HEK293T (cell line): Measurements from ENCODE around the gene SLC6A11.

Source experiments
- CTCF ChIA-PET: fragments of 350-600 bp; formaldehyde crosslinking; extraction: SDS; loops from one replicate; lab custom pipeline; 2021; ENCODE audit warnings: antibody characterized with exemption, inconsistent platforms; lab: Yijun Ruan, JAX
- POLR2A ChIA-PET: fragments of 350-600 bp; formaldehyde crosslinking; extraction: SDS; loops from one replicate; lab custom pipeline; 2020; ENCODE audit warnings: antibody characterized with exemption, inconsistent platforms; lab: Yijun Ruan, JAX
- DNase-seq: peaks from one replicate; pipeline ENCODE4 v3.0.0; 2012; ENCODE audit warnings: mixed read lengths; ENCODE audit errors: extremely low spot score
- ARNT ChIP-seq: fragments of 450-650 bp; IDR thresholded peaks from 2 replicates; pipeline ENCODE4 v1.6.1; 2017; ENCODE audit warnings: mild to moderate bottlenecking
- BHLHE40 ChIP-seq: fragments of 450-650 bp; IDR thresholded peaks from 2 replicates; pipeline ENCODE4 v1.6.1; 2016; ENCODE audit warnings: mild to moderate bottlenecking, moderate library complexity, borderline replicate concordance
- CTBP1 ChIP-seq: fragments of 450-650 bp; IDR thresholded peaks from 2 replicates; pipeline ENCODE4 v1.6.1; 2016; ENCODE audit warnings: borderline replicate concordance
- ELF4 ChIP-seq: fragments of 450-650 bp; IDR thresholded peaks from 2 replicates; pipeline ENCODE4 v1.6.1; 2017; ENCODE audit warnings: antibody characterized with exemption
- FOXA1 ChIP-seq: fragments of 450-650 bp; IDR thresholded peaks from 2 replicates; pipeline ENCODE4 v1.6.1; 2016; ENCODE audit warnings: mild to moderate bottlenecking
- FOXK2 ChIP-seq: fragments of 450-650 bp; IDR thresholded peaks from 2 replicates; pipeline ENCODE4 v1.6.1; 2016; ENCODE audit warnings: mild to moderate bottlenecking
- FOXM1 ChIP-seq: fragments of 450-650 bp; IDR thresholded peaks from 2 replicates; pipeline ENCODE4 v1.6.1; 2017; ENCODE audit warnings: mild to moderate bottlenecking, borderline replicate concordance
- HDGF ChIP-seq: fragments of 450-650 bp; IDR thresholded peaks from 2 replicates; pipeline ENCODE4 v1.6.1; 2017; ENCODE audit warnings: antibody characterized with exemption, borderline replicate concordance
- L3MBTL2 ChIP-seq: fragments of 450-650 bp; conservative IDR thresholded peaks from 2 replicates; pipeline ENCODE4 v1.6.1; 2016; ENCODE audit warnings: mild to moderate bottlenecking
- LEF1 ChIP-seq: fragments of 450-650 bp; IDR thresholded peaks from 2 replicates; pipeline ENCODE4 v1.6.1; 2017; ENCODE audit warnings: mild to moderate bottlenecking, borderline replicate concordance
- NFRKB ChIP-seq: fragments of 450-650 bp; IDR thresholded peaks from 2 replicates; pipeline ENCODE4 v1.6.1; 2016; ENCODE audit warnings: mild to moderate bottlenecking, moderate library complexity
- SP1 ChIP-seq: fragments of 450-650 bp; IDR thresholded peaks from 2 replicates; pipeline ENCODE4 v1.6.1; 2017
- SUZ12 ChIP-seq: fragments of 450-650 bp; IDR thresholded peaks from 2 replicates; pipeline ENCODE4 v1.6.1; 2016; ENCODE audit warnings: mild to moderate bottlenecking
- TARDBP ChIP-seq: fragments of 450-650 bp; IDR thresholded peaks from 2 replicates; pipeline ENCODE4 v1.6.1; 2016
- ZNF384 ChIP-seq: fragments of 450-650 bp; IDR thresholded peaks from 2 replicates; pipeline ENCODE4 v1.6.1; 2016
- TF ChIP-seq, protein P1 (sequence below): fragments of 450-650 bp; IDR thresholded peaks from 2 replicates; pipeline ENCODE4 v1.6.1; 2016

The SLC6A11 gene

DNA sequence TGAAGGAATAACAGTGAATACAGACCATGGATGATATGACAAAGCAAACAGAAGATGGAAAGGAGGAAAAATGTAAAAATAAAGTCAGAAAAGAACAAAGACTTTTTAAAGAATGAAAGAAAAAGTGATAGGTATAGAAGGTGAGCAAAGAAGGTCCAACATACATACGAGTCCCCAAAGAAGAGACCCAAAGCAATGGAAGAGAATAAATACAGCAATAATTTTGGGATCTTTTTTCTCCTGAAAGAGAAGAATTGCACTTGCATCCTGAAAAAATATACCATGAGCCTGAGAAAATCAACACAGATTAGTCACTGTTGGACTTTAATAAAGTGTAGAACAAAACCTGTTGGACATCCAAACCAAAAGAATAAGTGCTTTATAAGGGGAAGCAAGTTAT lies 91.2 kb downstream of the SLC6A11 start:
- CTCF ChIA-PET = no interaction called here
- no peak for DNase-seq
- TF ChIP-seq ZNF384 (no peak), LEF1 (no peak)
- POLR2A ChIA-PET = no interaction called here

DNA sequence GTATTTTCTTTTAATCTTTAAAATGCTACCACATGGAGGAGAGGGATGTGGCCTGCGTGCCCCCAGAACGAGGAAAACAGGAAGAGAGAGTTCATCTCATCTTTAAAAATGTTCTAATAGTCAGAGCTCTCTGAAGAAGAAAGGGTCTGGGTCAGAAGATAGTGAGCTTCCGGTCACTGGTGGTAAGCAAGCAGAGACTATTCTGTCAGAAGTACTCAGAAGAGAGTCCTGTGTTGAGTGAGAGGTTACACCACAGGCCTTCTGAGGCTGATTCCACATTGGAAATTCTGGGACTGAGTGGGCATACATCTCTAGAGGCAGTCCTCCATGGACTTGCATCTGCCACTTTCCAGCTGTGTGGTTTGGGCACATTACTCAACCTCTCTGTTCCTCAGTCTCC lies 94.3 kb downstream of the SLC6A11 start:
- DNase-seq = no peak
- TF ChIP-seq ELF4 (no peak), FOXM1 (no peak), HDGF (no peak), FOXK2 (no peak), BHLHE40 (no peak), L3MBTL2 (no peak), FOXA1 (no peak)
- ChIA-PET POLR2A (no interaction called here), CTCF (interaction anchor here (0.9 kb wide), 1 partner anchor 150 kb away, joined by 3 read pairs; no protein-coding TSS in a partner anchor)

DNA sequence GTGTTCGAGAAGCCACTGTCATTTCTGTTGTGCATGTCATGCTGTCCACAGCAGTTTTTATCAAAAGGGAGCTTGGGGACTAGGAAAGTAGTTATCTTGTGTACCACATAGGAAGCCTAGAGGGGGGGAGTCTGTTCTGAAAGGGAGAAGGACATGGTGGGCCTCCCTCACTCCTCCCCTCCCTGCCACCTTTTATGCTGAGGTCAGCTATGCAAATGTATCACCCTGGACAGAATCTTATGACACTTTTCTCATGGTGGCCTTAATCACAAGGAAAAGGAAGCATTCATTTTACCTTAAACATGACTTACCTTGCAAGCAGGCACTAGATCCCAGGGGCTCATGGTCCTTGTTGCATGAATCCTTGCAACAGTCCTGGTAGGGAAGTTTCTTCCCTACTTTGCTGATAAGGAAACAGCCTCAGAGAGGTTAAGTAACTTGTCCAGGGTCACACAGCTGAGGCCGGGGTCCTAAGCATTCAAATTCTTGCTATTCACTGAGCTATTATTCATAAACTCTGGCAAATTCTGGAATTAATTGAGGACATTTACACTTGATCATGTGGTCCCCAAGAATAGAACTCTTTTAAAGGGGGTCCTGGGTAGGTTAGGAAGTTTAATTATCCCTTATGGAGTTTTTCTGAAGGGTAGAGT lies 95.4 kb downstream of the SLC6A11 start:
- ChIA-PET POLR2A (no interaction called here), CTCF (interaction anchor here (0.6 to 0.9 kb wide), 2 partner anchors 33 to 149 kb away, joined by 3 read pairs; no protein-coding TSS in a partner anchor)
- no peak for DNase-seq
- TF ChIP-seq ARNT (no peak), LEF1 (no peak), BHLHE40 (no peak), ELF4 (no peak), FOXK2 (no peak), ZNF384 (no peak), FOXA1 (no peak), SP1 (no peak), FOXM1 (no peak), TARDBP (no peak)

DNA sequence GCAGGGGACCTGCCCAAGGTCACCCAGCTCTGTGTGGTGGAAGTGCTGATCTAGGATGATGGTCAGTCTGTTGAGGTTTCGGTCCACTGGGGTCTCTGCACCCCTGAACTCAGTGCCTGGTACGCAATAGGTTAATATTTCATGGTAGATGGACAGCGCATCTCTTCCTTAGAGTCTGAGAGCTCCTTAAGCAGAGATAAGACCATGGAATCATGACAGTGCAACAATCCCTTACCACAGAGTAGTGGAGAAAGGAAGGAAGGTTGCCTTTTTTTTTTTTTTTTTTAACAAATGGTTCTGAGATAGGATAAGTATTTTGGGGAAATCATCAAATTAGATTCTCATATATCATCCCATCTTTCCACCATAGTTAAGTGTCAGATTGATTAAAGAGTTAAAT lies 96.8 kb downstream of the SLC6A11 start:
- ChIA-PET CTCF (no interaction called here), POLR2A (no interaction called here)
- no peak for DNase-seq
- no peak for TF ChIP-seq CTBP1

DNA sequence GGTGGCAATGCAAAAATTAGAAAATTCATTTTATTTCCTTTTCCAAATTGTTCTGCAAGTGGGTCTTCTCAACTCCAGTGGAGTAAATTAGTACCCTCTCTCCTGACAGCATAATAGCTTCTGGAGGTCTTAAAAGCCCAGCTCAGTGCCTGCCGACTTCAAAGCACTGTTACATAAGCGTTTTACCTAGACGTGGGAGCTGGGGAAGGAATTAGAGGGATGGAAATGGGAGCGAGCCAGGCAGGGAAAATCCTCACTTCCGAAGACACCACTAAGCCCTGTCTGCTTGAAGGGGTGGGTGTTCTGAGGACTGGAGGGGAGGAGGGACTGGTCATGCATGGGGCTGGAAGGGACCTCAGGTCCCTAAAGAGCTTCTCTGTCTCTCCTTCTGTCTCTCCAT lies 99.3 kb downstream of the SLC6A11 start:
- DNase-seq = no peak
- TF ChIP-seq FOXM1 = no peak
- TF ChIP-seq BHLHE40 = no peak
- TF ChIP-seq FOXA1 = no peak
- no peak for TF ChIP-seq NFRKB
- no peak for TF ChIP-seq SUZ12
- no peak for TF ChIP-seq ARNT
- TF ChIP-seq ELF4 = no peak
- no peak for TF ChIP-seq LEF1
- no peak for TF ChIP-seq TARDBP
- TF ChIP-seq ZNF384 = no peak
- TF ChIP-seq HDGF = no peak
- no peak for TF ChIP-seq FOXK2
- TF ChIP-seq L3MBTL2 = no peak
- TF ChIP-seq, protein P1, sequence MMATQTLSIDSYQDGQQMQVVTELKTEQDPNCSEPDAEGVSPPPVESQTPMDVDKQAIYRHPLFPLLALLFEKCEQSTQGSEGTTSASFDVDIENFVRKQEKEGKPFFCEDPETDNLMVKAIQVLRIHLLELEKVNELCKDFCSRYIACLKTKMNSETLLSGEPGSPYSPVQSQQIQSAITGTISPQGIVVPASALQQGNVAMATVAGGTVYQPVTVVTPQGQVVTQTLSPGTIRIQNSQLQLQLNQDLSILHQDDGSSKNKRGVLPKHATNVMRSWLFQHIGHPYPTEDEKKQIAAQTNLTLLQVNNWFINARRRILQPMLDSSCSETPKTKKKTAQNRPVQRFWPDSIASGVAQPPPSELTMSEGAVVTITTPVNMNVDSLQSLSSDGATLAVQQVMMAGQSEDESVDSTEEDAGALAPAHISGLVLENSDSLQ = no peak
- TF ChIP-seq CTBP1 = no peak
- POLR2A ChIA-PET = interaction anchor here (1.6 kb wide), 1 partner anchor 15 kb away, joined by 4 read pairs; no protein-coding TSS in a partner anchor
- CTCF ChIA-PET = no interaction called here

DNA sequence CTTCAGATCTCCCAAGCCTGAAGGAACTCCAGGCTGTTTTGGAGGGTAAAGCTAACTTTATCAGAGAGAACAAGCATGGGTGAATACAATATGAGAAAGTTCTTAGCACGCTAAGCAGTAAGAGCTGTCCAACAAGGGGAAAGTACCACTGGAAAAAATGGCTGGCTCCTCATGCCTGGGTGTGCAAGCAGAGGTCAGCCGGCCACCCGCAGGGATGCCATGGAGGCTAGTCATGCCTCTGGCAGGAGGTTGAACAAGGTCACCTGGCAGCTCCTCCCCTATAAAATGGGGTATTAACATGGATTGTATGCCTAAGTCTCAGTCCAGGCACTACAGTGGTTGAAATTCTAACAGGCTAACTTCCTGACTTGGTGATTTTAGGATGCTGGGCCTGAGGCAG lies 101.1 kb downstream of the SLC6A11 start:
- TF ChIP-seq FOXK2 (no peak), BHLHE40 (no peak), ELF4 (no peak), LEF1 (no peak)
- no peak for DNase-seq
- CTCF ChIA-PET = no interaction called here
- POLR2A ChIA-PET = no interaction called here

DNA sequence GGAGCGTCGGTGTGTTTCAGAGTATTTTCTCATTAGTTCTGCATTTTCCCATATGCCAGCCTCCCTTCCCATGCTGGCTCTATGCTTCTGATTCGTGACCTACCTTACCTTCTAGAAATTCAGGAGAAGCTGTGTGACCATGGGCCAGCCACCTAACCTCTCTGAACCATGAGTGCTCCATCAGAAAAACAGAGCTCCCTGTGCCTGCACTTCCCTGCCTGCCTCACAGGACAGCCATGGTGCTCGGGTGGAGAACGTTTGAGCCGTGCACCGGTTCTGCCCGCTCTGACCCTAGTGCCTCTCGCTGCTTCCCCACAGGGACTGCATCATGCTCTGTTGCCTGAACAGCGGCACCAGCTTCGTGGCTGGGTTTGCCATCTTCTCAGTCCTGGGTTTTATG lies 102.0 kb downstream of the SLC6A11 start:
- ChIA-PET POLR2A (no interaction called here), CTCF (no interaction called here)
- no peak for DNase-seq
- TF ChIP-seq L3MBTL2 = no peak
- TF ChIP-seq, protein P1 = no peak
- no peak for TF ChIP-seq LEF1
- no peak for TF ChIP-seq HDGF
- no peak for TF ChIP-seq BHLHE40
- no peak for TF ChIP-seq FOXK2
- no peak for TF ChIP-seq FOXM1
- no peak for TF ChIP-seq NFRKB
- TF ChIP-seq ZNF384 = no peak
- TF ChIP-seq FOXA1 = no peak

DNA sequence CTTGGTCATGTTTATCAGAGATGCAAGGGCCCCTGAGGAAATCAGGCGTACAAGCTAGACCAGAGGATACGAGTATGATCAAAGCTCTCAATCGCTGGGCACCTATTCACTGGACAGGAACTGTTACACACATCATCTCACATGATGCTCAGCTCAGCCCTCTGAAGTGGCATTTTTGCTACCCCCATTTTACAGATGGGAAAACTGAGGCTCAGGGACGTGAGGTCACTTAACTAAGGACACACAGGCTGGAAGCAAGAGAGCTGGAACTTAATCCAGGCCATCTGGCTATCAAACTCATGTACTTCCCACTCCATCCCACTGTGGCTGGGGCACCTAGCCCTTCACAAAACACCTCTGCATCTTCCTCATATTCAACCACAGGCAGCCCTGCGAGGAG lies 103.6 kb downstream of the SLC6A11 start:
- POLR2A ChIA-PET = no interaction called here
- CTCF ChIA-PET = no interaction called here
- DNase-seq = no peak
- TF ChIP-seq FOXM1 = no peak
- no peak for TF ChIP-seq FOXK2
- no peak for TF ChIP-seq NFRKB
- TF ChIP-seq FOXA1 = no peak
- TF ChIP-seq SP1 = no peak
- no peak for TF ChIP-seq ZNF384
- no peak for TF ChIP-seq ARNT
- TF ChIP-seq LEF1 = no peak
- TF ChIP-seq L3MBTL2 = no peak
